ENCODE measurements around the gene WASF2. TPM values are rescaled to one million over a fixed set of nuclear protein-coding genes. Genes with fewer than 3 reads are reported as not detected.

WASF2 gene
- total RNA-seq, 1 experiment from 2014 or later, result 65.9 TPM

GRCh38 chr1:27380224-27380623 is 109.7 kb downstream of the WASF2 start:
- no peak overlapping the region for H3K9ac ChIP-seq (ENCODE audit: extremely low read depth, insufficient read length, low read length)
- no peak overlapping the region for H3K4ac ChIP-seq (ENCODE audit: low read depth, low read length)
- H2BK12ac ChIP-seq (ENCODE audit: insufficient read length, low read depth, low read length), result no peak overlapping the region
- H3K27ac Mint-ChIP-seq, result no peak overlapping the region
- no peaks in the 10 kb centered on the region; the same call in 1 of the 2 replicates for H3K4me1 ChIP-seq (ENCODE audit: insufficient read depth, low read length)
- H4K91ac ChIP-seq (ENCODE audit: insufficient read length, low read depth, low read length), result no peak overlapping the region
- no peak overlapping the region for H3T11ph ChIP-seq (ENCODE audit: low read length)
- H2BK120ac ChIP-seq (ENCODE audit: low read depth, low read length, poor library complexity, severe bottlenecking), result no peak overlapping the region
- no peaks in the 10 kb centered on the region for H3K9me3 ChIP-seq (ENCODE audit: control insufficient read depth, low read depth, low read length)
- peaks cover 8 to 17% of the 10 kb centered on the region in 2 experiments for H3K4me1 Mint-ChIP-seq
- H3K4me3 Mint-ChIP-seq, result no peak overlapping the region
- peaks cover 25% of the 10 kb centered on the region for H3K27me3 Mint-ChIP-seq (ENCODE audit: low read depth)
- H2AK5ac ChIP-seq (ENCODE audit: insufficient read length, low read length), result no peak overlapping the region
- no peak overlapping the region for H2AFZ ChIP-seq (ENCODE audit: low read length)
- no CpG with 5 or more reads among the region's 4 CpGs for WGBS (ENCODE audit: extremely low coverage, insufficient read length, low lambda C conversion rate)
- H2BK20ac ChIP-seq (ENCODE audit: low read depth, low read length, poor library complexity, severe bottlenecking), result no peak overlapping the region
- no peaks in the 10 kb centered on the region for H3K9me3 Mint-ChIP-seq
- no peaks in the 10 kb centered on the region for H3K79me1 ChIP-seq (ENCODE audit: insufficient read depth, low read depth, low read length, poor library complexity, severe bottlenecking)
- no peak for DNase-seq
- H2BK5ac ChIP-seq (ENCODE audit: insufficient read length, low read length), result no peak overlapping the region
- no peaks in the 10 kb centered on the region for H3K27me3 ChIP-seq (ENCODE audit: insufficient read depth, low read length)
- no peak overlapping the region for H3K27ac ChIP-seq (ENCODE audit: insufficient read length, low read depth, low read length)
- no peak overlapping the region for H2BK15ac ChIP-seq (ENCODE audit: low read depth, low read length)
- H3K56ac ChIP-seq (ENCODE audit: insufficient read length, low read depth, low read length), result no peak overlapping the region
- no peaks in the 10 kb centered on the region for H3K79me2 ChIP-seq (ENCODE audit: insufficient read depth, low read length)
- no peak overlapping the region for H3K4me2 ChIP-seq (ENCODE audit: insufficient read depth, insufficient read length, low read length)
- H4K20me1 ChIP-seq (ENCODE audit: control insufficient read depth, insufficient read depth, insufficient read length), result no peaks in the 10 kb centered on the region
- no peak overlapping the region for H4K8ac ChIP-seq (replicated peaks; ENCODE audit: insufficient read length, low read depth, low read length)
- no peak overlapping the region for H3K23ac ChIP-seq (ENCODE audit: insufficient read length, low read depth, low read length)
- no peak for TF ChIP-seq CTCF (conservative IDR thresholded peaks at IDR 0.05)
- H3K23me2 ChIP-seq (ENCODE audit: insufficient read length, low read depth, low read length, poor library complexity, severe bottlenecking), result peaks cover 6% of the 10 kb centered on the region
- H3K14ac ChIP-seq (ENCODE audit: insufficient read depth, low read length), result no peak overlapping the region
- H4K5ac ChIP-seq (ENCODE audit: insufficient read length, low read depth, low read length), result no peak overlapping the region
- no peaks in the 10 kb centered on the region; a peak in 1 of 7 replicates for H3K36me3 Mint-ChIP-seq (ENCODE audit: insufficient read depth in 1 of 3, low read depth in 3 of 3)
- no peak overlapping the region for H3K18ac ChIP-seq (ENCODE audit: insufficient read length, low read depth, low read length)
